Ascending aorta (tissue), 2 donors: ENCODE data around the gene PLA2G4A. TPM values are rescaled to one million over a fixed set of nuclear protein-coding genes. Genes with fewer than 3 reads are reported as not detected.

Experiments
- DNase-seq, 2 donors: peaks; one replicate each; pipeline ENCODE4 v3.0.0-alpha.2; 2019; ENCODE audit warnings: low spot score in 2 of 2
- H3K27ac ChIP-seq, 2 donors: fragments of 200-600 bp; sonication (generic); one replicate each; pipeline ENCODE4 v1.5.1; 2016 to 2017; ENCODE audit warnings: mild to moderate bottlenecking in 1 of 2
- H3K27me3 ChIP-seq: fragments of 200-600 bp; sonication (generic); one replicate; pipeline ENCODE4 v1.5.1; 2017
- H3K36me3 ChIP-seq, 2 donors: fragments of 200-600 bp; sonication (generic); one replicate each; pipeline ENCODE4 v1.5.1; 2016
- H3K4me1 ChIP-seq, 2 donors: fragments of 200-600 bp; sonication (generic); one replicate each; pipeline ENCODE4 v1.5.1; 2016 to 2017; ENCODE audit warnings: mild to moderate bottlenecking in 1 of 2
- H3K4me3 ChIP-seq, 2 donors: fragments of 200-600 bp; sonication (generic); one replicate each; pipeline ENCODE4 v1.5.1; 2016 to 2017; ENCODE audit warnings: mild to moderate bottlenecking in 1 of 2
- H3K9me3 ChIP-seq, 2 donors: fragments of 200-600 bp; sonication (generic); one replicate each; pipeline ENCODE4 v1.5.1; 2016
- intact Hi-C: fragments of 100-400 bp; cut with DNase I; formaldehyde crosslinking; loops from one replicate; pipeline ENCODE4 v1.15.1; 2023
- total RNA-seq: library from RNA; depleted of rRNA; stranded (reverse); fragments of >200 nt; gene quantifications from one replicate; pipeline ENCODE4 v1.1.0, GENCODE V29; 2016
- TF ChIP-seq, protein P1 (sequence below), 3 experiments: fragments of 200-600 bp in 2 of 3; fragments of 450-650 bp in 1 of 3; sonication (generic) in 2 of 3; IDR thresholded peaks; one replicate each; pipeline ENCODE4 v1.5.1; 2016 to 2019; ENCODE audit warnings: antibody characterized with exemption in 3 of 3, mild to moderate bottlenecking in 1 of 3, moderate library complexity in 1 of 3

Gene PLA2G4A
- total RNA-seq, 1 donor from 2014 or later: 0.75 TPM

DNA sequence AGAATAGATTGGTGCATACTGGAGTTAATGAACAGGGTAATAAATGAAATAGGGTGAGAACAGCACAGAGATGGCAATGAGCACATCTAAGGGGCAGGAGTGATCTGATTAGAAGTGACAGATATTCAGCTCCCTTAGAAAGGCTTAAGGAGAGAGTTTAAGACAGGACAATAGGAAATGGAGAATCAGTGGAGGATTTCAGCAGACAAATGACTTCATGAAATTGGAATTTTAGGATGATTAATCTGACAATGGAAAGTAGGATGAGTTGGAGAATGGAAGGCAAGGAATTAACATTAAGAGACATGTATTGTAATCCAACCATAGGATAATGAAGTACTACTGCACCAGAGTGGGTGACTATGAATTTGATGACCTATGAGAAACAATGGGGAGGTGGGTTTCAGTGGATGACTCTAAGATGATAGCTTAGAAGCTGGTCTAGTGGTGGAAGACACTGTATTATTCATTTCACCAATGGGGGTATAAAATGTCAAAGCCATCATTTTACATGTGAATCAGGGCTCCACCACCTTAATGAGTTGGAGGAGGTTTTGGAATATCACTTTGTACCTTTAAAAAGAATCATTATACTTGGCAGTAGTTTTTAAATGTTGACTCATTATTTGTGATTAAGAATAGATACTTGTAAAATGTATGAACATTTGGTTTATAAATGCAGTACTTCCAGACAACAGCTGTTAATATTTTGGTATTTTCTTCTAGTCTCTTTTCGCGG is 139.1 kb downstream of the PLA2G4A start:
- no peak for DNase-seq
- H3K27ac ChIP-seq: no peak overlapping the region
- intact Hi-C loops: no loop called here

DNA sequence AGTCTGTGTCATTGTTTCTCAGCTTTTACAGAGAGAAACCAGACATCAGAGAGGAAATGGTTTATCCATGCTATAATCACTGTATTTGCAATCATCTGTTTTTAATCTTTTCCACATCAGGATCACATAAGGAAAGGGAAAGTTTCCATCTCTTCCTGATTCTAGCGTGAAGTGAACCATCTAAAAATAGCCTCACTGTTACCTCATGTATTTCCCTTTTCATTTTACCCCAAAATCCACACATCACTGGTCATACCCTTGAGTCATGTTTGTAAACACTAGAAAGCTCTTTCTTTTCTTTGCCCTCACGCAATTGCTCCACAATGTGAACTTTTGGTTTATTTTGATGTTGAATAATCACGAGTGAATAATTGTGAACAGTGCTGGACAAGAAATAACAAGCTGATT is 146.0 kb downstream of the PLA2G4A start:
- H3K27me3 ChIP-seq: no peaks in the 10 kb centered on the region
- intact Hi-C loops: no loop called here
- no peaks in the 10 kb centered on the region for H3K36me3 ChIP-seq
- no peaks in the 10 kb centered on the region for H3K4me1 ChIP-seq
- no peak overlapping the region for H3K4me3 ChIP-seq
- H3K27ac ChIP-seq: no peak overlapping the region
- no peaks in the 10 kb centered on the region for H3K9me3 ChIP-seq
- TF ChIP-seq, protein P1, sequence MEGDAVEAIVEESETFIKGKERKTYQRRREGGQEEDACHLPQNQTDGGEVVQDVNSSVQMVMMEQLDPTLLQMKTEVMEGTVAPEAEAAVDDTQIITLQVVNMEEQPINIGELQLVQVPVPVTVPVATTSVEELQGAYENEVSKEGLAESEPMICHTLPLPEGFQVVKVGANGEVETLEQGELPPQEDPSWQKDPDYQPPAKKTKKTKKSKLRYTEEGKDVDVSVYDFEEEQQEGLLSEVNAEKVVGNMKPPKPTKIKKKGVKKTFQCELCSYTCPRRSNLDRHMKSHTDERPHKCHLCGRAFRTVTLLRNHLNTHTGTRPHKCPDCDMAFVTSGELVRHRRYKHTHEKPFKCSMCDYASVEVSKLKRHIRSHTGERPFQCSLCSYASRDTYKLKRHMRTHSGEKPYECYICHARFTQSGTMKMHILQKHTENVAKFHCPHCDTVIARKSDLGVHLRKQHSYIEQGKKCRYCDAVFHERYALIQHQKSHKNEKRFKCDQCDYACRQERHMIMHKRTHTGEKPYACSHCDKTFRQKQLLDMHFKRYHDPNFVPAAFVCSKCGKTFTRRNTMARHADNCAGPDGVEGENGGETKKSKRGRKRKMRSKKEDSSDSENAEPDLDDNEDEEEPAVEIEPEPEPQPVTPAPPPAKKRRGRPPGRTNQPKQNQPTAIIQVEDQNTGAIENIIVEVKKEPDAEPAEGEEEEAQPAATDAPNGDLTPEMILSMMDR (IDR thresholded peaks at IDR 0.05): no peak
- no peak for DNase-seq

More for the DNA sequence above, 139.1 kb downstream of the PLA2G4A start:
- TF ChIP-seq, protein P1 (IDR thresholded peaks at IDR 0.05): no peak
- Histone ChIP-seq H3K4me1 (no peaks in the 10 kb centered on the region), H3K9me3 (no peaks in the 10 kb centered on the region), H3K27me3 (no peaks in the 10 kb centered on the region), H3K4me3 (no peak overlapping the region), H3K36me3 (no peaks in the 10 kb centered on the region)

GRCh38 chr1:186975220-186975619 is 146.5 kb downstream of the PLA2G4A start:
- Histone ChIP-seq H3K27ac (no peak overlapping the region), H3K4me3 (no peak overlapping the region), H3K36me3 (no peaks in the 10 kb centered on the region), H3K4me1 (no peaks in the 10 kb centered on the region), H3K27me3 (no peaks in the 10 kb centered on the region), H3K9me3 (no peaks in the 10 kb centered on the region)
- TF ChIP-seq, protein P1 (IDR thresholded peaks at IDR 0.05): no peak
- DNase-seq: no peak
- intact Hi-C loops: no loop called here

DNA sequence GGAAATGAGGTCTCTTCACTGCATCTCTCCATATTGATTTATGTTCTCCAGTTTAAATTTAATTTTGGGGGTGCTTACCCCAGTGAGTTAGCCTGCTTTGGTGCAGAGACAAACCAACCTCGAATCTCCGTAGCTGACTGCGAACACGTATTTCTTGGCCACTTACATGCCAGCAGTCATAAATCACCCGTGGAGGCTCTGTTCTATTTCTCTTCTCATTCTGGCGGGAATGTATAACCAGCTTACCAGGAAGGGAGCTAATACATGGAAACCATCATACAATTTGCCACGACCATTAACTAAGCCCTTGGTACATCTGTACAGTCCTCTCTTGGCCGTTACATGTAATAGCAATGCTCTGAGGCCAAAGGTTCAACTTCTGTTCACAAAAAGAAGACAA is 148.0 kb downstream of the PLA2G4A start:
- no peak for DNase-seq
- TF ChIP-seq, protein P1 (IDR thresholded peaks at IDR 0.05): no peak
- H3K4me1 ChIP-seq: no peaks in the 10 kb centered on the region
- no peak overlapping the region for H3K27ac ChIP-seq
- intact Hi-C loops: no loop called here
- H3K9me3 ChIP-seq: no peaks in the 10 kb centered on the region
- H3K27me3 ChIP-seq: no peaks in the 10 kb centered on the region
- H3K4me3 ChIP-seq: no peak overlapping the region
- no peaks in the 10 kb centered on the region for H3K36me3 ChIP-seq

DNA sequence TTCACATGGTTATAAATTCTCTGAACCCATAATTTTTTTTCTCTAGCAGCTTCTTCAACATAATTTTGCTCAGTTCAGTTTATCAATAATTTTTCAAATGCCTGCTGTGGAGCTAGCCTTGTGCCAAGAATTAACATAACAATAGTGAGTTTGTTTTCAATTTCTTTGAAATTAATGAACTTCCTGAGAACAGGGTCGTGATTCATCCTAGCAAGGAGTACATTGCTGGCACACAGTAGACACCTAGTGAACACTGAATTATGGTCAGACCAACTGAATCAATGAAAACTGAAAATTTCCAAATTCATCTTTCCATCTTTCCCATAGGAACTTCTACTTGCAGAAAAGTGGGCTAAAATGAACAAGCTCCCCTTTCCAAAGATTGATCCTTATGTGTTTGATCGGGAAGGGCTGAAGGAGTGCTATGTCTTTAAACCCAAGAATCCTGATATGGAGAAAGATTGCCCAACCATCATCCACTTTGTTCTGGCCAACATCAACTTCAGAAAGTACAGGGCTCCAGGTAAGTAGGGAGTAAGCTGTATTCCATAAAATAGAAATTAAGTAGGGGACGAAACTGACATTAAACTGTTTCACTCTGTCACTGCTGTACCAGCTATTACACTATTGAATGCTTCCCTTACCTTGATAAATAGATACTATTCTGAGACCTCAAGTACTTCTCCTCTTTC is 148.7 kb downstream of the PLA2G4A start:
- no peaks in the 10 kb centered on the region for H3K36me3 ChIP-seq
- intact Hi-C loops: no loop called here
- DNase-seq: no peak
- no peaks in the 10 kb centered on the region for H3K4me1 ChIP-seq
- no peak overlapping the region for H3K4me3 ChIP-seq
- H3K27me3 ChIP-seq: no peaks in the 10 kb centered on the region
- TF ChIP-seq, protein P1 (IDR thresholded peaks at IDR 0.05): no peak
- H3K9me3 ChIP-seq: no peaks in the 10 kb centered on the region
- no peak overlapping the region for H3K27ac ChIP-seq
